Measurements from ENCODE around the gene RSL24D1. TPM values are rescaled to one million over a fixed set of nuclear protein-coding genes. Genes with fewer than 3 reads are reported as not detected.

RSL24D1 gene
- 51.1 TPM for total RNA-seq

DNA sequence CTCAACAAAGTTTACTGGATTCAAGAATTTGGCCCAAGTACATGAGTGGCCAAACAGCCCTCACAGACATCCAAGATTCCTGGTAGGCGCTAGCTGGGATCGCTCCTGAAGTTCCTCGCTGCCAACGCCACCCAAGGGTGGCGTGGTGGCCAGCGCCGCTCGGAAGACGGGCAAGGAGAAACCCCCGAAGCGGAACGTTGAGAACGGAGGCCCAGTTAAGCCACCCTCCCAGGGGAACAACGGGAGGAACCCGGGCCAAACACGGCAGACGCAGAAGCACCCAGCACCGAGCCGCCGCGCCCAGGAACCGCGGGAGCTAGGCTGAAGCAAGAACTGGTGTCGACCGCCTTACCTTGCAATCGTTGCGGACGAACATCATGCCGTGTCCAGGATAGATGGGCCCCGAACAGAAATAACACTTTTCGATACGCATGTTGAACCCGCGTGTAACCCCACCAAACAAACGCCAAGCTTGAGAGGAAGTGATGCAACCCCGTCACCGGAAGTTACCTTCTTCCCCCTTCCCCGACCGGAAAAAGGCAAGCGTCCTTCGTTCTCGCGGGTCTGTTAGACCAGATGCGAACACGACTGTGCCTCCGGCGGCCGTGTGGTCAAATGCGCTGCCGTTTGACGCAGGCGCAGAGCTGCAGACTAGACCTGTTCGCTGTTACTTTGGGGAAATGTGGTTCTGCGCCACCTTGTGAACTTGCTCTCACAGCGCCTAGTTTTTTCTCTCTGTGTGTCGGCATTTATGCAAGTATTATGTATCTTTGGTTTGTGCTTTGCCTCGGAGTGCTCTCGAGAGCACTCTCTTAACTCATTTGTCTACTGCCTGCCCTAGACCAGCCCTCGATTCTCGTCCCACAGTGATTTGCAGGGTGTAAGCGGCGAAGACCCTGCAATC, at the start of gene RSL24D1:
Gene RSL24D1, minus strand, starts transcription at position 484 of the 904 bp plus-strand sequence. Its CDS starts 51 bp downstream, at position 433.
- TF ChIP-seq, protein P1, sequence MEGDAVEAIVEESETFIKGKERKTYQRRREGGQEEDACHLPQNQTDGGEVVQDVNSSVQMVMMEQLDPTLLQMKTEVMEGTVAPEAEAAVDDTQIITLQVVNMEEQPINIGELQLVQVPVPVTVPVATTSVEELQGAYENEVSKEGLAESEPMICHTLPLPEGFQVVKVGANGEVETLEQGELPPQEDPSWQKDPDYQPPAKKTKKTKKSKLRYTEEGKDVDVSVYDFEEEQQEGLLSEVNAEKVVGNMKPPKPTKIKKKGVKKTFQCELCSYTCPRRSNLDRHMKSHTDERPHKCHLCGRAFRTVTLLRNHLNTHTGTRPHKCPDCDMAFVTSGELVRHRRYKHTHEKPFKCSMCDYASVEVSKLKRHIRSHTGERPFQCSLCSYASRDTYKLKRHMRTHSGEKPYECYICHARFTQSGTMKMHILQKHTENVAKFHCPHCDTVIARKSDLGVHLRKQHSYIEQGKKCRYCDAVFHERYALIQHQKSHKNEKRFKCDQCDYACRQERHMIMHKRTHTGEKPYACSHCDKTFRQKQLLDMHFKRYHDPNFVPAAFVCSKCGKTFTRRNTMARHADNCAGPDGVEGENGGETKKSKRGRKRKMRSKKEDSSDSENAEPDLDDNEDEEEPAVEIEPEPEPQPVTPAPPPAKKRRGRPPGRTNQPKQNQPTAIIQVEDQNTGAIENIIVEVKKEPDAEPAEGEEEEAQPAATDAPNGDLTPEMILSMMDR (IDR thresholded peaks at IDR 0.05) = peak in 2 of 3 experiments; percentile 23 to 33
- TF ChIP-seq POLR2A (IDR thresholded peaks at IDR 0.05) = peak in 1 of 2 donors; percentile 71
- TF ChIP-seq POLR2AphosphoS5 (IDR thresholded peaks at IDR 0.05; ENCODE audit: insufficient read depth in 1 of 2, low read depth in 1 of 2) = peak; percentile 94 to 99
- H3K9me3 ChIP-seq = no peaks in the 10 kb centered on the region
- peaks cover 35% of the 10 kb centered on the region for H3K4me1 ChIP-seq
- peak within 1 kb of the TSS; percentile 76 to 98 for H3K4me3 ChIP-seq
- peaks cover 0 to 11% of the 10 kb centered on the region in 2 donors for H3K36me3 ChIP-seq
- peak within 1 kb of the TSS; percentile 90 for H3K27ac ChIP-seq
- intact Hi-C loops (cut with DNase I) = no loop called here
- H3K27me3 ChIP-seq = no peaks in the 10 kb centered on the region
- DNase-seq (ENCODE audit: extremely low spot score in 2 of 2) = peak; percentile 97 to 98

DNA sequence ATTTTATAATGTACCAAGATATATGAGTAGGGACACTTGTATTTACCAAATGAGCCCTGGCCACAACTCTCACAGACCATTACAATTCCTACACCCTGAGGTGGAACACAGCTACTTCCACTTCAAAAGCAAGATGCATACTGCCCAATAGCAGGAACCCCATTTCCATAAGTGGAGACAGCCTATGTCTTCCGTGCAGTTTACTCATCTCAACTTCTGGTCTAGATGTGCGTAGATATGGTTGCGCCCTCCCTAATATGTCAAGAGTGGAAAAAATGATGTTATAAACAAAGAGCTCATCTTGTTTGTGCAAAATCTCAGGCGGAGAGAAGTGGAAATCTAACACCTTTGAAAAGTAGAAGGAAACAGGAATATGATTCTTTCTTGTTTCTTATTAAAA, 48.3 kb upstream of the RSL24D1 start:
- H3K27ac ChIP-seq = no peak overlapping the region
- H3K4me1 ChIP-seq = peaks cover 26% of the 10 kb centered on the region
- H3K36me3 ChIP-seq = no peaks in the 10 kb centered on the region
- intact Hi-C loops (cut with DNase I) = no loop called here
- no peaks in the 10 kb centered on the region for H3K9me3 ChIP-seq
- TF ChIP-seq, protein P1 (IDR thresholded peaks at IDR 0.05) = no peak
- no peak for TF ChIP-seq POLR2AphosphoS5 (IDR thresholded peaks at IDR 0.05; ENCODE audit: insufficient read depth in 1 of 2, low read depth in 1 of 2)
- TF ChIP-seq POLR2A (IDR thresholded peaks at IDR 0.05) = no peak
- H3K27me3 ChIP-seq = no peaks in the 10 kb centered on the region
- DNase-seq (ENCODE audit: extremely low spot score in 2 of 2) = no peak
- H3K4me3 ChIP-seq = no peak overlapping the region

DNA sequence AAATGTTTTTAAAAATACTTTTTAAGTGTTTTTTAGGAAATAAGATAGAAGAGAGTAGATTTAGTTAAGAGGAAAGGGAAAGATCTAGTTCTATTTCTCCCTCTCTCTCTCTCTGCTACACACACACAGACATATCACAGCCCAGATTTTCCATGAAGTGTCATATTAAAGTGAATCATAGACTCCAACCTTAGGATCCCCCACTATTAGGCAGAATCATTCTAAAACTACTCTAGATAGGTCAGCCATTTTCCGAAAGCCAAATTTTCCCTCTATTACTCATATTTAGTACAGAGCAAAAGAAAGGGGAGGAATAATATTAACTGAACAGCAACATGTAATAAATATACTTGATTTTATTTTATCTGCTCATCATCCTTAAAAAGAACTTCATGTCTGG, 45.1 kb upstream of the RSL24D1 start:
- Histone ChIP-seq H3K4me1 (peaks cover 4% of the 10 kb centered on the region), H3K27me3 (no peaks in the 10 kb centered on the region), H3K27ac (no peak overlapping the region), H3K36me3 (no peaks in the 10 kb centered on the region), H3K4me3 (no peak overlapping the region), H3K9me3 (no peaks in the 10 kb centered on the region)
- intact Hi-C loops (cut with DNase I) = no loop called here
- DNase-seq (ENCODE audit: extremely low spot score in 2 of 2) = no peak
- TF ChIP-seq, protein P1 (IDR thresholded peaks at IDR 0.05) = no peak
- TF ChIP-seq POLR2A (IDR thresholded peaks at IDR 0.05) (no peak), POLR2AphosphoS5 (IDR thresholded peaks at IDR 0.05; ENCODE audit: insufficient read depth in 1 of 2, low read depth in 1 of 2) (no peak)

DNA sequence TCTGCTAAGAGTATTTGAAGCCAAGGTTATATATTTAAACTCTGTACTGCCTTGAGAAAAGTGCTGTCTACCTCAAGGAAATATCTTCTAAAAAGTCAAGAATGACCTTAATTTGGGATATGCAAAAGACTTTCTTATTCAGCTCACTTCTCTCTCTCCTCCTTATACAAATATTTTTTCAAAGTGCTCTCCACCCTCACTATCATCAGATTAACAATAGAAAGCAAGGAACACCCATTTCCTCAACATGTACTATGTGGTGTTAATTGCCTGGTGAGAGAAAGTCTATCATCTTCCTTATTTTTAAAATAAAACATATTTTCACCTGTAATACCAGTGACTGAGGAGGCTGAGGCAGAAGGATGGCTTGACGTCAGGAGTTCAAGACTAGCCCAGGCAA, 44.4 kb upstream of the RSL24D1 start:
- intact Hi-C loops (cut with DNase I) = no loop called here
- Histone ChIP-seq H3K4me1 (peaks cover 4% of the 10 kb centered on the region), H3K27me3 (no peaks in the 10 kb centered on the region), H3K36me3 (no peaks in the 10 kb centered on the region), H3K4me3 (no peak overlapping the region), H3K27ac (no peak overlapping the region), H3K9me3 (no peaks in the 10 kb centered on the region)
- no peak for DNase-seq (ENCODE audit: extremely low spot score in 2 of 2)
- TF ChIP-seq POLR2AphosphoS5 (IDR thresholded peaks at IDR 0.05; ENCODE audit: insufficient read depth in 1 of 2, low read depth in 1 of 2) = no peak
- TF ChIP-seq, protein P1 (IDR thresholded peaks at IDR 0.05) = no peak
- no peak for TF ChIP-seq POLR2A (IDR thresholded peaks at IDR 0.05)

Data from vagina (tissue), 2 donors.